SK-N-SH (cell line): ENCODE measurements around the gene KCNMB1. TPM values are rescaled to one million over a fixed set of nuclear protein-coding genes. Genes with fewer than 3 reads are reported as not detected.

Source experiments
- CTCF ChIA-PET: fragments of 300-600, 350-600 bp; formaldehyde crosslinking; extraction: SDS; loops from one replicate; lab custom pipeline; 2021; lab: Yijun Ruan, JAX
- POLR2A ChIA-PET: fragments of 350-600 bp; sonication (Branson Sonifier 250); formaldehyde crosslinking; extraction: SDS; loops from one replicate; lab custom pipeline; 2020; ENCODE audit warnings: antibody characterized with exemption, inconsistent platforms; lab: Yijun Ruan, JAX
- DNase-seq: peaks from one replicate; pipeline ENCODE4 v3.0.0; 2012
- H2AFZ ChIP-seq: fragments of 200-600 bp; sonication (generic); 2 replicates; pipeline ENCODE4 v1.8.1; 2016; ENCODE audit warnings: antibody characterized with exemption, mild to moderate bottlenecking, low read depth
- H3F3A ChIP-seq: fragments of 200-600 bp; sonication (generic); replicated peaks from 2 replicates; pipeline ENCODE3; 2016; ENCODE audit warnings: antibody characterized with exemption, mild to moderate bottlenecking; ENCODE audit not compliant: insufficient read depth
- H3K27ac ChIP-seq, 2 experiments: fragments of 200-500 bp in 1 of 2; fragments of 200-600 bp in 1 of 2; sonication (Bioruptor generic) in 1 of 2; sonication (generic), shearing (Covaris generic) in 1 of 2; 2 replicates each; pipeline versions ENCODE4 v1.5.1 to v1.6.1; 2014 to 2016; ENCODE audit warnings: low read depth in 2 of 2, inconsistent platforms in 1 of 2, low read length in 1 of 2, mild to moderate bottlenecking in 1 of 2, mixed read lengths in 1 of 2
- H3K27me3 ChIP-seq: fragments of 200-600 bp; sonication (generic), shearing (Covaris generic); 2 replicates; pipeline ENCODE4 v1.6.1; 2016; ENCODE audit warnings: mixed run types; ENCODE audit not compliant: insufficient read depth
- H3K36me3 ChIP-seq, 2 experiments: fragments of 200-500 bp in 1 of 2; fragments of 200-600 bp in 1 of 2; sonication (Bioruptor generic) in 1 of 2; sonication (generic) in 1 of 2; replicated peaks in 1 of 2; 2 replicates each; pipeline versions ENCODE3 to v1.5.1; 2014 to 2016; ENCODE audit warnings: low read length in 1 of 2, mild to moderate bottlenecking in 1 of 2; ENCODE audit not compliant: insufficient read depth in 2 of 2, control insufficient read depth in 1 of 2
- H3K4me1 ChIP-seq, 2 experiments: fragments of 200-500 bp in 1 of 2; fragments of 200-600 bp in 1 of 2; sonication (Bioruptor generic) in 1 of 2; sonication (generic), shearing (Covaris generic) in 1 of 2; 2 replicates each; pipeline versions ENCODE4 v1.5.1 to v1.6.1; 2014 to 2016; ENCODE audit warnings: low read depth in 1 of 2, low read length in 1 of 2, mixed run types in 1 of 2; ENCODE audit not compliant: insufficient read depth in 2 of 2, control insufficient read depth in 1 of 2
- H3K4me2 ChIP-seq: fragments of 200-600 bp; sonication (generic), shearing (Covaris generic); 2 replicates; pipeline ENCODE4 v1.6.1; 2017; ENCODE audit warnings: mixed run types
- H3K4me3 ChIP-seq, 2 experiments: fragments of 200-500 bp in 1 of 2; fragments of 200-600 bp in 1 of 2; sonication (Bioruptor generic) in 1 of 2; sonication (generic), shearing (Covaris generic) in 1 of 2; 2 replicates each; pipeline versions ENCODE4 v1.5.1 to v1.8.1; 2014 to 2016; ENCODE audit warnings: low read depth in 2 of 2, inconsistent platforms in 1 of 2, low read length in 1 of 2, mild to moderate bottlenecking in 1 of 2, mixed read lengths in 1 of 2, moderate library complexity in 1 of 2
- H3K79me2 ChIP-seq: fragments of 200-600 bp; sonication (generic); 2 replicates; pipeline ENCODE4 v1.8.1; 2017; ENCODE audit warnings: mild to moderate bottlenecking; ENCODE audit not compliant: insufficient read depth
- H3K9ac ChIP-seq: fragments of 200-600 bp; sonication (generic); 2 replicates; pipeline ENCODE4 v1.6.1; 2017; ENCODE audit warnings: mixed run types
- H3K9me2 ChIP-seq: fragments of 200-600 bp; sonication (generic); 2 replicates; pipeline ENCODE4 v1.6.1; 2017; ENCODE audit warnings: mixed run types
- H3K9me3 ChIP-seq: fragments of 200-600 bp; sonication (generic); 2 replicates; pipeline ENCODE4 v1.6.1; 2017; ENCODE audit warnings: mixed run types, mild to moderate bottlenecking, moderate library complexity
- H4K20me1 ChIP-seq: fragments of 200-600 bp; sonication (generic); 2 replicates; pipeline ENCODE4 v1.6.1; 2017; ENCODE audit warnings: mild to moderate bottlenecking, mixed run types; ENCODE audit not compliant: insufficient read depth
- CHD2 ChIP-seq: fragments of 150-350 bp; IDR thresholded peaks from 2 replicates; pipeline ENCODE4 v1.6.1; 2018; ENCODE audit warnings: low read length; ENCODE audit not compliant: partially characterized antibody
- ELF1 ChIP-seq: IDR thresholded peaks from 2 replicates; pipeline ENCODE4 v1.4.0; 2012
- EP300 ChIP-seq, 2 experiments: IDR thresholded peaks; 2 replicates each; pipeline versions ENCODE4 v1.4.0 to v1.6.1; 2012; ENCODE audit warnings: borderline replicate concordance in 1 of 2, low read depth in 1 of 2, low read length in 1 of 2
- FOXM1 ChIP-seq: IDR thresholded peaks from 2 replicates; pipeline ENCODE4 v1.4.0; 2012; ENCODE audit warnings: low read depth, mild to moderate bottlenecking
- GATA2 ChIP-seq: sonication (generic); formaldehyde crosslinking; IDR thresholded peaks from 2 replicates; pipeline ENCODE4 v1.5.0; 2020; ENCODE audit warnings: mild to moderate bottlenecking, missing genetic modification reagents
- MXI1 ChIP-seq: IDR thresholded peaks from 2 replicates; pipeline ENCODE4 v1.6.1; 2012; ENCODE audit warnings: mild to moderate bottlenecking, low read depth, low read length, improper control_type of control experiment
- NFIC ChIP-seq: IDR thresholded peaks from 2 replicates; pipeline ENCODE4 v1.4.0; 2012; ENCODE audit warnings: borderline replicate concordance
- POLR2AphosphoS5 ChIP-seq: IDR thresholded peaks from 2 replicates; pipeline ENCODE4 v1.6.1; 2012; ENCODE audit warnings: low read depth, low read length
- RAD21 ChIP-seq: IDR thresholded peaks from 2 replicates; pipeline ENCODE4 v1.6.1; 2012; ENCODE audit warnings: mild to moderate bottlenecking, low read length
- RCOR1 ChIP-seq: fragments of 150-350 bp; IDR thresholded peaks from 2 replicates; pipeline ENCODE4 v1.6.1; 2017; ENCODE audit warnings: antibody characterized with exemption, low read length
- RFX5 ChIP-seq: IDR thresholded peaks from 2 replicates; pipeline ENCODE4 v1.6.1; 2012; ENCODE audit warnings: mild to moderate bottlenecking, improper control_type of control experiment, low read length
- RXRA ChIP-seq: IDR thresholded peaks from 2 replicates; pipeline ENCODE4 v1.4.0; 2012; ENCODE audit warnings: low read depth, mild to moderate bottlenecking, borderline replicate concordance
- SIN3A ChIP-seq: IDR thresholded peaks from 2 replicates; pipeline ENCODE4 v1.6.1; 2012; ENCODE audit warnings: low read depth, mild to moderate bottlenecking, low read length, moderate library complexity, borderline replicate concordance
- SMC3 ChIP-seq: IDR thresholded peaks from 2 replicates; pipeline ENCODE4 v1.6.1; 2012; ENCODE audit warnings: low read depth, low read length, improper control_type of control experiment
- TAF1 ChIP-seq: IDR thresholded peaks from 2 replicates; pipeline ENCODE4 v1.6.1; 2012; ENCODE audit warnings: low read depth, mild to moderate bottlenecking, low read length, moderate library complexity, borderline replicate concordance
- TEAD4 ChIP-seq: IDR thresholded peaks from 2 replicates; pipeline ENCODE4 v1.4.0; 2012; ENCODE audit warnings: mild to moderate bottlenecking, borderline replicate concordance; ENCODE audit not compliant: insufficient read depth
- YY1 ChIP-seq: IDR thresholded peaks from 2 replicates; pipeline ENCODE4 v1.4.0; 2012; ENCODE audit warnings: low read depth, mild to moderate bottlenecking
- ZBTB33 ChIP-seq: IDR thresholded peaks from 2 replicates; pipeline ENCODE4 v1.4.0; 2012; ENCODE audit warnings: low read depth, borderline replicate concordance
- WGBS: methylation state at CpG from one replicate; pipeline ENCODE4 v1.1.6; 2017; ENCODE audit warnings: low lambda C conversion rate; 5-methylcytosine and 5-hydroxymethylcytosine counted together
- polyA plus RNA-seq, 3 experiments: library from polyadenylated mRNA; depleted of rRNA; stranded (reverse); fragments of >200 nt; gene quantifications; 2 replicates each; pipeline ENCODE4 v1.2.3, GENCODE V29; 2012
- TF ChIP-seq, protein P1 (sequence below): fragments of 200-600 bp; sonication (generic); IDR thresholded peaks from 2 replicates; pipeline ENCODE4 v1.6.1; 2017; ENCODE audit warnings: antibody characterized with exemption, mild to moderate bottlenecking, moderate library complexity
- TF ChIP-seq, protein P2 (sequence below): IDR thresholded peaks from 2 replicates; pipeline ENCODE4; 2012
- TF ChIP-seq, protein P3 (sequence below): fragments of 150-350 bp; IDR thresholded peaks from 2 replicates; pipeline ENCODE4 v1.6.1; 2017; ENCODE audit warnings: antibody characterized with exemption, low read length, low read depth, borderline replicate concordance

The KCNMB1 gene
- polyA plus RNA-seq, 1 of the 3 experiments (the other 2 are of a cell fraction) = not detected

GRCh38 chr5:170343177-170343576, 46.0 kb downstream of the KCNMB1 start:
- Histone ChIP-seq H2AFZ (no peak overlapping the region), H4K20me1 (no peaks in the 10 kb centered on the region), H3K79me2 (no peaks in the 10 kb centered on the region), H3K9me3 (no peaks in the 10 kb centered on the region), H3K9ac (no peak overlapping the region), H3F3A (no peaks in the 10 kb centered on the region), H3K36me3 (no peaks in the 10 kb centered on the region), H3K27ac (no peak overlapping the region), H3K4me3 (no peak overlapping the region), H3K27me3 (peaks cover 7% of the 10 kb centered on the region; the same call in 1 of the 2 replicates), H3K4me1 (no peaks in the 10 kb centered on the region), H3K4me2 (no peak overlapping the region), H3K9me2 (no peaks in the 10 kb centered on the region)
- DNase-seq = no peak
- TF ChIP-seq SIN3A (no peak), SMC3 (no peak), RXRA (no peak), CHD2 (no peak), EP300 (IDR thresholded peaks at IDR 0.05; ENCODE audit: borderline replicate concordance in 1 of 2, low read depth in 1 of 2, low read length in 1 of 2) (no peak), MXI1 (no peak), YY1 (no peak), RAD21 (no peak), RCOR1 (no peak), NFIC (no peak), TEAD4 (no peak), RFX5 (no peak), TAF1 (no peak), FOXM1 (no peak)
- TF ChIP-seq, protein P1, sequence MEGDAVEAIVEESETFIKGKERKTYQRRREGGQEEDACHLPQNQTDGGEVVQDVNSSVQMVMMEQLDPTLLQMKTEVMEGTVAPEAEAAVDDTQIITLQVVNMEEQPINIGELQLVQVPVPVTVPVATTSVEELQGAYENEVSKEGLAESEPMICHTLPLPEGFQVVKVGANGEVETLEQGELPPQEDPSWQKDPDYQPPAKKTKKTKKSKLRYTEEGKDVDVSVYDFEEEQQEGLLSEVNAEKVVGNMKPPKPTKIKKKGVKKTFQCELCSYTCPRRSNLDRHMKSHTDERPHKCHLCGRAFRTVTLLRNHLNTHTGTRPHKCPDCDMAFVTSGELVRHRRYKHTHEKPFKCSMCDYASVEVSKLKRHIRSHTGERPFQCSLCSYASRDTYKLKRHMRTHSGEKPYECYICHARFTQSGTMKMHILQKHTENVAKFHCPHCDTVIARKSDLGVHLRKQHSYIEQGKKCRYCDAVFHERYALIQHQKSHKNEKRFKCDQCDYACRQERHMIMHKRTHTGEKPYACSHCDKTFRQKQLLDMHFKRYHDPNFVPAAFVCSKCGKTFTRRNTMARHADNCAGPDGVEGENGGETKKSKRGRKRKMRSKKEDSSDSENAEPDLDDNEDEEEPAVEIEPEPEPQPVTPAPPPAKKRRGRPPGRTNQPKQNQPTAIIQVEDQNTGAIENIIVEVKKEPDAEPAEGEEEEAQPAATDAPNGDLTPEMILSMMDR = no peak
- TF ChIP-seq, protein P2, sequence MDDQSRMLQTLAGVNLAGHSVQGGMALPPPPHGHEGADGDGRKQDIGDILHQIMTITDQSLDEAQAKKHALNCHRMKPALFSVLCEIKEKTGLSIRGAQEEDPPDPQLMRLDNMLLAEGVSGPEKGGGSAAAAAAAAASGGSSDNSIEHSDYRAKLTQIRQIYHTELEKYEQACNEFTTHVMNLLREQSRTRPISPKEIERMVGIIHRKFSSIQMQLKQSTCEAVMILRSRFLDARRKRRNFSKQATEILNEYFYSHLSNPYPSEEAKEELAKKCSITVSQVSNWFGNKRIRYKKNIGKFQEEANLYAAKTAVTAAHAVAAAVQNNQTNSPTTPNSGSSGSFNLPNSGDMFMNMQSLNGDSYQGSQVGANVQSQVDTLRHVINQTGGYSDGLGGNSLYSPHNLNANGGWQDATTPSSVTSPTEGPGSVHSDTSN = no peak
- CTCF ChIA-PET = interaction anchor here (0.6 kb wide), 1 partner anchor 31 kb away, joined by 3 read pairs; no protein-coding TSS in a partner anchor
- POLR2A ChIA-PET = no interaction called here
- WGBS = 52% methylated on average over 3 of the region's 3 CpGs

DNA sequence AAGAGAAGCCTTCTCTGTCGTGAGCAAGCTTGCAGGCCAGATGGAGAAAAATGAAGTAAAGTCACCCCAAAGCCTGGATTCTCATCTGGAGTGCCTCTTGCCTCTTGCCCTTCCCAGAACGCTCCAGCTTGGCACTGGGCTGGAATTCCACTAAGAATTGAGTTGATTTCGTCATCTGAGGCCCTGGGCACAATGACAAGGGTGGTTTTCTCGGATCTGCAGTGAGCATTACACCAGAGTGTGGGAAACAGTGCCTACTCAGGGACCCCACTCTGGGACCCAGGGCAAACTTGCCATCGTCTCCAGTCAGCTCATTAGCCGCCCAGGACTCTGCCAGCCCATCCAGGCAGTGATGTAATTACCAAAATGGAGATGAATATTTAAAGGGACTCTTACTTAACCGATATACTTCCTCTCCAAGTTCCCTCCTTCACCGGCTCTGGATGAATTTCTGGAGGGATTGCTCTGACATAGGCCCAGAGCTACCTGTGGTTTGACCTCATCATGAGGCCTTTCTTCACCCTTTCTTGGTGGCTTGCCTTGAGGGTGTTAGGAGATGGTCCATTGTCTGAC, 46.9 kb downstream of the KCNMB1 start:
- WGBS = 29% methylated on average over 8 of the region's 8 CpGs
- no peaks in the 10 kb centered on the region for H3K4me1 ChIP-seq
- no peaks in the 10 kb centered on the region for H4K20me1 ChIP-seq
- no peak overlapping the region for H3K9ac ChIP-seq
- H3K79me2 ChIP-seq = no peaks in the 10 kb centered on the region
- no peak overlapping the region for H2AFZ ChIP-seq
- POLR2A ChIA-PET = no interaction called here
- H3K9me2 ChIP-seq = no peaks in the 10 kb centered on the region
- no peaks in the 10 kb centered on the region; the same call in 1 of the 2 replicates for H3K27me3 ChIP-seq
- H3K4me3 ChIP-seq = no peak overlapping the region
- DNase-seq = no peak
- H3F3A ChIP-seq = no peaks in the 10 kb centered on the region
- no peak overlapping the region for H3K27ac ChIP-seq
- no peaks in the 10 kb centered on the region for H3K36me3 ChIP-seq
- CTCF ChIA-PET = interaction anchor here (2.2 kb wide), 1 partner anchor 79 kb away, joined by 6 read pairs; no protein-coding TSS in a partner anchor
- no peaks in the 10 kb centered on the region for H3K9me3 ChIP-seq
- H3K4me2 ChIP-seq = no peak overlapping the region
- TF ChIP-seq FOXM1 (no peak), YY1 (no peak), POLR2AphosphoS5 (no peak), MXI1 (no peak), GATA2 (CRISPR knock-in tag) (no peak), SMC3 (no peak), RXRA (no peak), ELF1 (no peak), TAF1 (no peak), ZBTB33 (no peak)
- TF ChIP-seq, protein P2 = no peak
- TF ChIP-seq, protein P3, sequence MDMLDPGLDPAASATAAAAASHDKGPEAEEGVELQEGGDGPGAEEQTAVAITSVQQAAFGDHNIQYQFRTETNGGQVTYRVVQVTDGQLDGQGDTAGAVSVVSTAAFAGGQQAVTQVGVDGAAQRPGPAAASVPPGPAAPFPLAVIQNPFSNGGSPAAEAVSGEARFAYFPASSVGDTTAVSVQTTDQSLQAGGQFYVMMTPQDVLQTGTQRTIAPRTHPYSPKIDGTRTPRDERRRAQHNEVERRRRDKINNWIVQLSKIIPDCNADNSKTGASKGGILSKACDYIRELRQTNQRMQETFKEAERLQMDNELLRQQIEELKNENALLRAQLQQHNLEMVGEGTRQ = no peak
